GOT3 (cell line): ENCODE data around the gene ACTL6B.
"Not testable (repeated sequence)": the region's sequence is repeated elsewhere in the genome, so short reads cannot be mapped to it uniquely, and the experiment has no call there.

ENCODE experiments used
- DNase-seq: peaks from one replicate; lab custom pipeline; 2025; ENCODE audit warnings: mixed read lengths; lab: John Stamatoyannopoulos, UW

Gene ACTL6B

DNA sequence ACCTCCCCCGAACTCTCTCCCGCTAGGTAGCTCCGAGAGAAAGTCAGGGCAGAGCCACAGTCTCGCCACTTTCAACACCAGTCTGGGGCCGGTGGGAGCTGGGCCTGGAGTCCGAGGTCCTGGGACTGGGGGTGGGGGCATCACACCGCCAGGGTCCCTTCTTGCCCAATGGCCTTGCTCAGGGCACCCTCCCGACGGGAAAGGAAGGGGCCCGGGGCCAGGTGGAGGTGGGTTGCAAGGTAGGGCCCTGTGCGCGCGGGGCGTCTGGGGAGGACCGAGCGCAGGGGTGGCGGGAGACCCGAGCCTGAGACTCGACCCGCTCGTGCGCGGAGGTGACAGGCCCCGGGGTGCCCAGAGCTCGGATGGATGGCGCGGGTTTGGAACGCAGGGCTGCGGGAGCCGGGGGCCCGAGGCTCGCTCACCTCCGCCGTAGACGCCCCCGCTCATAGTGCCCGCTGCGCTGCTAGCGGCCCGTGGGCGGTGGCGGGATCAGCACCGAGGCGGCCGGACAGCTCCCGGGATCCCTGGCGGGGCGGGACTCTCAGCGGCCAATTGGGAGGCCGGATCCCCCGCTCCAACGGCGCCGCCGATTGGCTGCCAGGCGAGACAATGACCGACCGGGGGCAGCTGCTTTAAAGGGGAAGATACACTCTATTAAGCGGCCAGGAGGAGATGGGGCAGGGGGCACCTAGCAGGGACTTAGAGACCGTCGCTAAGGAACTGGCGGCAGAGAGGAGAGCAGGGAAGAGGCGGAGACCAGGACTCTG is at the start of gene ACTL6B:
Gene ACTL6B (minus strand): TSS at position 541 of the 767 bp plus-strand sequence. CDS start 94 bp downstream, at position 447.
- peak; percentile 33 for DNase-seq

- DNase-seq = peak; percentile 54
Observed at GRCh38 chr7:100705320-100705752, 49.1 kb upstream of the ACTL6B start.

GRCh38 chr7:100701089-100701488 is 44.8 kb upstream of the ACTL6B start:
- DNase-seq = not testable (repeated sequence)

DNA sequence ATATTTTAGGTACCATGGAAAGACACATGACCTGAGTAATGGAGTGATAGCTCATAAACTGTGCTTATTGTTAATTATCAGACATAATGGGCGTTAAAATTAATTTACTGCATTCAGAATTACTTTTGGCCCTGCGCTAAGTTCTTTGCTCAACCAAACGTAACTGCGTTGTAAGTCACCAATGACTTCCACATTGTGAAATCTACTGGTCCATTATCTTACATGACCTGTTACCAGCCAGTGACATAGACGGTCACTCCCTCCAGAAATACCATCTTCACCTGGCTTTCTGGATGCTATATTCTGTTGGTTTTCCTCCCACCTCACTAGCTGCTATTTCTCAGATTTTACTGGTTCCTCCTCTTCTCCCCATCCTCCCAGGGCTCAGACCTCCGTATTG is 42.8 kb upstream of the ACTL6B start:
- no peak for DNase-seq

DNA sequence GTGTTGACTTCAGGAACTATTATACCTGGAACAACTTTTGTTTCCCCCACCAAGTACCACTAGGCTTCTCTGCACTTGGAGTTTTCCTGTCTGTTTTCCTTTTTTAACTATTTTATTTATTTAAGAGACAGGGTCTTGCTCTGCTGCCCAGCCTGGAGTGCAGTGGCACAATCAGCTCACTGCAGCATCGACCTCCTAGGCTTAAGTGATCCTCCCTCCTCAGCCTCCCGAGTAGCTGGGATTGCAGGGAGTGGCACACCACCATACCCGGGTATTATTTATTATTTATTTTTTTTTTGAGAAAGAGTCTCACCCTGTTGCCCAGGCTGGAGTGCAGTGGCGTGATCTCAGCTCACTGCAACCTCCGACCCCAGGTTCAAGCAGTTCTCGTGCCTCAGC is 39.9 kb upstream of the ACTL6B start:
- DNase-seq = no peak

GRCh38 chr7:100694098-100694745 is 38.0 kb upstream of the ACTL6B start, which contains the start of gene GIGYF1:
Gene GIGYF1, minus strand, starts transcription at chr7:100694250. Its CDS starts 6,012 bp downstream, at chr7:100688238.
- DNase-seq = no peak

- no peak for DNase-seq
Observed at GRCh38 chr7:100693312-100694097, 37.3 kb upstream of the ACTL6B start.

- no peak for DNase-seq
Observed at GRCh38 chr7:100692578-100692961, 36.3 kb upstream of the ACTL6B start.

DNA sequence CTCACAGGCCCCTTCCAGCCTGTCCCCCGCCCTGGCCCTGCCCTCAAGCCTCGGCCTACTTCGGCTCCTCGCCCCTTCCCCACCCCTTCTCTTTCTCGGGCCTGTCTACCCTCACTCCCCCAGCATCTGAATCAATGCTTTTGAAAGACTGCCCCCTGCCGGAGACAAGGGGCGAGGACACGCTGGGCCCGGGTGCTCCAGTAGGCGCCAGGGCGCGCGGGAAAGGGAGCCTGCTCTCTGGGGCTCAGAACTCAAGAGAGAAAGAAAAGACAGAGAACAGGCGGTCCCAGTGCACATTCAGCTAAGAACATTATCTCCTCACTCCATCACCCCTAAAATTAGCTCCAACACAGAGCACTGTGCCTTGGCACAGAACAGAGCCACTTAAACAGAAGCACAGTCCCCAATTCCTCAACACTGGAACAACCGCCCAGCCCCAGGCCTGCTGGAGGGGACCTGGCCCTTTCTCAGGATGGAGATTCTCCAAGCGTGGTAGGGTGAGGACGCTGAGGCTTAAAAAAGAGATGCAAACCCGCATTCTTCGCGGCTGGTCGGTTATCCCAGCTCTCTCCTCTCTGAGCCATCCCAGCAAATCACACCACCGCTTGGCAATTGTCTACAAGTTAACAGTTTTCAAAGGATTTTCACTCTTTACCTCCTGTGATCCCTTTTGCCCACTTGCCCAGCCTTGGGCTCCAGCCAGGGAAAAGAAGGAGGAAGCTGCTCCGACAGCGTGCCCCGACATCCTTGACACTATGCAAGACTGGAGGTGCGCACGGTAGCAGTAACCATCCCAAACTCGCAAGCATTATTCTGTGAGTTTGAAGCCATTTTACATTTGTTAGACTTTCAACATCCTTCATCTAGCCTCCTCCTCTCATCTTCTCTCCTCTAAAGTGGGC is 35.7 kb upstream of the ACTL6B start:
- DNase-seq = no peak

DNA sequence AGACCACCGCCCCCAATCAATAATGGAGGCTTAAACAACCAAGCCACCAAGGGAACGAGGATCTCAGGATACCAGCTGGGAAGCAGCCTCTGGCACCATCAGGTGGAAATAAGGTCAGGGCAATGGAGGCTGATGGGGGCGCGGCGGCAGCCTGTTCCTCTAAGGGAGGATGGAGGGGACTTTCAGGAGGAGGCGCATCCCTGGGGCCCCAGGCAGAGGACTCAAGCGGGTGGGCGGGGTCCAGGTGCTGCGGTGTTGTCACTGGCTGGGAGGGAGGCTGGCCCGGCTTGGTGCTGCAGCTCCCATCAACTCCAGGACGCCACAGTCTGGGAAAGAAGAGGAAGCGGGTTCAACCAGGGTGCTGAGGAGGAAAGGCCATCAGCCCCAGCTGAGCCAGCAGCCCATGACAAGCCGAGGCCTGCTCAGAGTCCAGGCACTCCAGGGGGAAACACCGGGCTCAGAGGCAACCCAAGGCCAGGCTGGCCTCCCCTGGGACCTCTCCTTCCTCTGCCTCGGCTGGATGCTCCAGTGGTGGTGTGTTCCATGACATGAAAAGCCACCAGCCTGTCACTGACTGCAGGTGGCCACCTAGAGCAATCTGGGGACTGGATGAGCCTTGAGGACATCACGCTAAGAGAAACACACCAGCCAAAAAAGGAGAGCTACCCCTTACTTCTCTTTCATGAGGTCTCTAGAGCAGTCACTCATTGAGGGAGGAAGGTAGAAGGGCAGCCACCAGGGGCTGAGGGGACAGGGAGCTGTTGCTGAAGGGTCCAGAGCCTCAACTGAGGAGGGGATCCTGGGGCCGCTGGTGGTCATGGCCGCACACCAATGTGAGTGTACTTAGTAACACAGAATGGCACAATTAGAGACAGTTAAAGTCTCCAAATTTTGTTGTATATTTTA is 33.2 kb upstream of the ACTL6B start:
- DNase-seq = no peak

DNA sequence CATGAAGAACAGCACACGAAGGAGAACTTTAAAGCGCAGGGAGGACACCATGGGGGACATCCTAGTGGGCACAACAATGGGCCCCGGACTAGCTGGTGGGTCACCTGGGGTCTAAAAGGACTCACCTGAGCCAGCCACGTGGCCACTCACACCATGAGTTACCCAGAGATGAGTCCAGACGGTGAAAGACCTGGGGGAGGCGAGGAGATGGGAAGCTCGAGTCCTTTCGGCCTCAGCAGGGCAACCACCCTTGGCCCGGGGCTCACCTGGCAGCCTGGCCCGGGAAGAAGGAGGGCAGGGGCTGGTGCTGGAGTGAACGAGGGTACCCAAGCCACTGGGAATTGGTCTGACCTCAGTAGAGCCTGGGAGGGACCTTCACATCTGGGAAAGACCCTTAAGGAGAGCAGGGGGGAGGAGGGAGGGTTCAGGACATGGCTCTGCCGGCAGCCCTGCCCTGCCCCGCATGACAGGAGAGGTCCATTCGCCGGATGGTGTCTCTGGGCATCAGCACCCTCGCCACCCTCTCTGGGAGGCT is 32.1 kb upstream of the ACTL6B start:
- no peak for DNase-seq

DNA sequence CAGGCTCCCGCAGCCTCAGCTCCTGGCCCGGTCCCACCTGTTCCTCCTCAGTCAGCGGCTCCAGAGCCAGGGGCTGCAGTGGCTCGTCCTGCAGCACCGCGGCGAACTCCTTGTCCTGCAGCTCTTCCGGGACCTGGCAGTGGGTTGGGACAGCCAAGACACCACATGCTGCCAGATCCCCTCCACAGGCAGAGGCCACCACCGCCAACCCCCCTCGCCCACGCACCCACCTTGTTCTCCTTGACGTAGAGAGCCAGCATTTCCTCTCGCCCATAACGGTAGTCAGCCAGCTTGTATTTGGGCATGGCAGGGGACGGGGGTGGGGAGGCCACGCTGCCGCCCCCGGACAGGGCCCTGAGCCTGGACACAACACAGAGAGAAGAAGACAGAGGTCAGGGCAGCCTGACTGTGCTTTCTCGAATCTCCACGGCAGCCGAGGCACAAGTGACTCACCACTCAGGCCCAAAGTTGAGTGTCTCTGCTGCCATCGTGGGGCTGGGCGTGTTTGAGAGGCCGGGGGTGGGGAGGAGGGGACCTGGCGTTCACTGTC is 31.6 kb upstream of the ACTL6B start:
- DNase-seq = no peak

DNA sequence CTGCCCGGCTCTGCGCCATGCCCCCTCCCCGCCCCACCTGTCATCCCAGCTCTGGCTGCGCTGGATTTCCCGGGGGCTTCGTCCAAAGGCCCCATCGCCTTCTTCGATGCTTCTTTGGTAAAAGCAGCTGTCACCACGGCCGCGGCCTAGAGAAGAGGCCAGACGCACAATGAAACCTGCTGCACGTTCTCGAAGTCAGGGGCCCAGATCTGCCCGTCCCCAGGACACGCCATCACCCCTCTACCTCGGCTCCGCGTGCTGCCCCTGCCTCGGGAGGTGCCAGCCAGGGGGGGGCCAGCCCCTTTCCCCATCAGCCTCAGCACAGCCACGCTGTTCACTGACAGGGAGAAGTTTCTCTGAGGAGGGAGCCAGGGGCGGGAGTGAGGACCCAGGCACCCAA is 31.0 kb upstream of the ACTL6B start:
- DNase-seq = no peak

DNA sequence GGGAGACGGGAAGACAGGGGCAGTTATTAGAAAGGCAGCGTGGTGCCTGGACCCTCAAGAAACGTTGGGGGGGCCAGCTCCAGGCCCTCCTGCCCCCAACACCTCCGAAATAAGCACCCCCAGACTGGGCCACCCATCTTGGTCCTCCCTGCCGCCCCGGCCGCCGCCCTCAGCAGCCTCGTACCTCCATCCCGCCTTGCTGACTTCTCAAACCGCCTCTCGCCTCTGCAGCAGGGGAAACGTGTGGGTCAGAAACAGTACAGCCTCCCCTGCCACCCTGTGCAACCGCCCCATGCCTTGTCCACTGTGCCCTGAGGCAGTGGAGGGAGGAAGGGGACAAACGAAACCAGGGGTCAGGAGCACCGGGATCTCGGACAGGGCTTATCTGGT is 30.6 kb upstream of the ACTL6B start:
- DNase-seq = no peak

DNA sequence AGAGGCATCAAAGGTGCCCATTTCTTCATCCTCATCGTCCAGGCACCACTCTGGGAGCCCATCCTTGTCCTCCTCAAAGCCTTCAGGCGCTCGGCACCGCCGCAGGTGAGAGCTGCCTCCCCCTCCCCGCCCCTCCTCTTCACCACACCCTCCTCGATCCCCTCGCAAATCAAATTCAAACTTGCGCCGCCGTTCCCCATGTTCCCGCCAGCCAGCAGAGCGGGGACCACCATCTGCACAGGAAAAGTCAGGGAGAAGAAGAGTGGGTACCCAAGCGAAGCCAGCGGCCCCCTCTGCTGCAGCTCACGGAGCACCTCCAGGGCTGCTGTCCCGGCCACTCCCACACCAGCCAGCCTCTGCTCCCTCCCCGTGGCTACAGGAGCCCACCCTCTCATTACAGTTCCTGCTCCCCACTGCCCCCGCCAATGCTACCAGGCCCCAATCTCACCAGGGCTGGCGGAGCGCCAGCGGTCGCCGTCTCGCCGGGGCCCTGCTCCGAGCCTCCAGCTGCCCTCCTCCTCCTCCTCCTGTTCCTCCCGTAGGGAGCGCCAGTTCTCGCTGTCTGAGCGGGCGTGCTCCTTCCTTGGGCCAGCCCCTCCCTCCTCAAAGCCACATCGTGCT is 30.1 kb upstream of the ACTL6B start:
- no peak for DNase-seq

- DNase-seq = no peak
Observed at GRCh38 chr7:100685631-100686145, 29.4 kb upstream of the ACTL6B start.

- no peak for DNase-seq
Observed at GRCh38 chr7:100685049-100685605, 28.9 kb upstream of the ACTL6B start.

GRCh38 chr7:100684534-100685042 is 28.3 kb upstream of the ACTL6B start:
- no peak for DNase-seq
